HCT116 (cell line): ENCODE data around the gene CEACAM6. TPM values are rescaled to one million over a fixed set of nuclear protein-coding genes. Genes with fewer than 3 reads are reported as not detected.

ENCODE experiments used
- ATAC-seq: fragments of 200-7000 bp; cut with Tn5 transposase; 2 replicates; pipeline ENCODE4 v1.9.1; 2020; ENCODE audit warnings: mild to moderate bottlenecking, moderate library complexity
- BruUV-seq: library from RNA; stranded (reverse); fragments of 400-500 nt; replicated peaks from 2 replicates; lab custom pipeline; 2021; lab: Mats Ljungman, UMichigan
- CTCF ChIA-PET: fragments of 300-600 bp; sonication (Branson Sonifier 250); formaldehyde crosslinking; loops from one replicate; lab custom pipeline; 2021; ENCODE audit warnings: antibody characterized with exemption; lab: Charles Lee
- POLR2A ChIA-PET: fragments of 300-600, 350-600 bp; sonication (Branson Sonifier 250); formaldehyde crosslinking; loops from one replicate; lab custom pipeline; 2021; ENCODE audit warnings: antibody characterized with exemption; lab: Charles Lee
- RAD21 ChIA-PET, 2 experiments: fragments of 300-600 bp; sonication (Branson Sonifier 250); formaldehyde crosslinking; loops; one replicate each; lab custom pipeline; 2023; ENCODE audit warnings: low total read pairs in 2 of 2; ENCODE audit not compliant: uncharacterized antibody in 2 of 2, unreplicated experiment in 2 of 2, low non-redundant PET in 1 of 2; lab: Charles Lee
- DNase-seq: peaks from one replicate; pipeline ENCODE4 v3.0.0-alpha.2; 2010; ENCODE audit warnings: low read depth, low spot score
- H2AFZ ChIP-seq: fragments of 200-600 bp; shearing (Covaris generic), sonication (generic); 2 replicates; pipeline ENCODE4 v1.6.1; 2017; ENCODE audit warnings: low read depth, mixed run types, mixed read lengths, antibody characterized with exemption, low read length; ENCODE audit not compliant: poor library complexity, severe bottlenecking
- H3K27ac ChIP-seq: 2 replicates; pipeline ENCODE4 v1.5.1; 2012; ENCODE audit warnings: low read depth, low read length
- H3K27me3 ChIP-seq: fragments of 200-600 bp; sonication (generic); 2 replicates; pipeline ENCODE4 v1.6.1; 2016; ENCODE audit warnings: mixed run types, low read length, mixed read lengths; ENCODE audit not compliant: insufficient read depth
- H3K36me3 ChIP-seq, 2 experiments: fragments of 200-500 bp in 1 of 2; fragments of 200-600 bp in 1 of 2; sonication (Bioruptor generic) in 1 of 2; sonication (generic) in 1 of 2; 2 replicates each; pipeline versions ENCODE4 v1.5.1 to v1.6.1; 2014 to 2016; ENCODE audit warnings: low read length in 2 of 2, inconsistent platforms in 1 of 2, mixed read lengths in 1 of 2, mixed run types in 1 of 2; ENCODE audit not compliant: insufficient read depth in 2 of 2, control insufficient read depth in 1 of 2
- H3K4me1 ChIP-seq, 2 experiments: fragments of 200-600 bp in 1 of 2; sonication (generic) in 1 of 2; 2 replicates each; pipeline versions ENCODE4 v1.5.1 to v1.6.1; 2012 to 2017; ENCODE audit warnings: low read length in 2 of 2, inconsistent platforms in 1 of 2, mild to moderate bottlenecking in 1 of 2, mixed read lengths in 1 of 2, mixed run types in 1 of 2, moderate library complexity in 1 of 2; ENCODE audit not compliant: insufficient read depth in 2 of 2, control insufficient read depth in 1 of 2
- H3K4me2 ChIP-seq: fragments of 200-600 bp; sonication (generic); 2 replicates; pipeline ENCODE4 v1.6.1; 2017; ENCODE audit warnings: mixed run types, low read length, mixed read lengths
- H3K4me3 ChIP-seq, 2 experiments: fragments of 200-600 bp in 1 of 2; sonication (generic) in 1 of 2; replicated peaks in 1 of 2; 2 replicates each; pipeline ENCODE4 v1.5.1; 2011 to 2016; ENCODE audit warnings: low read length in 2 of 2, control low read depth in 1 of 2, low read depth in 1 of 2, mild to moderate bottlenecking in 1 of 2, mixed read lengths in 1 of 2, mixed run types in 1 of 2
- H3K79me2 ChIP-seq: fragments of 200-600 bp; sonication (generic); 2 replicates; pipeline ENCODE4 v1.6.1; 2017; ENCODE audit warnings: mild to moderate bottlenecking, mixed run types, low read length, moderate library complexity, mixed read lengths; ENCODE audit not compliant: insufficient read depth
- H3K9ac ChIP-seq: fragments of 200-600 bp; sonication (generic); 2 replicates; pipeline ENCODE4 v1.6.1; 2016; ENCODE audit warnings: low read length, mixed read lengths
- H3K9me2 ChIP-seq: fragments of 200-600 bp; sonication (generic), shearing (Covaris generic); 2 replicates; pipeline ENCODE4 v1.6.1; 2017; ENCODE audit warnings: mixed run types, mild to moderate bottlenecking, moderate library complexity; ENCODE audit not compliant: insufficient read depth
- H3K9me3 ChIP-seq, 2 experiments: fragments of 200-500 bp in 1 of 2; fragments of 200-600 bp in 1 of 2; sonication (Bioruptor generic) in 1 of 2; sonication (generic) in 1 of 2; 2 replicates each; pipeline ENCODE4 v1.6.1; 2014 to 2017; ENCODE audit warnings: low read length in 2 of 2, mixed read lengths in 2 of 2, inconsistent platforms in 1 of 2, low read depth in 1 of 2, mild to moderate bottlenecking in 1 of 2, mixed run types in 1 of 2, moderate library complexity in 1 of 2; ENCODE audit not compliant: control insufficient read depth in 1 of 2, insufficient read depth in 1 of 2
- H4K20me1 ChIP-seq: fragments of 200-600 bp; sonication (generic), shearing (Covaris generic); 2 replicates; pipeline ENCODE4 v1.6.1; 2017; ENCODE audit warnings: mixed run types, mild to moderate bottlenecking, moderate library complexity; ENCODE audit not compliant: insufficient read depth
- CBX3 ChIP-seq: IDR thresholded peaks from 2 replicates; pipeline ENCODE4 v1.6.1; 2012; ENCODE audit warnings: low read depth
- CEBPB ChIP-seq: IDR thresholded peaks from 2 replicates; pipeline ENCODE4 v1.6.1; 2012; ENCODE audit warnings: low read depth
- EGR1 ChIP-seq: IDR thresholded peaks from 2 replicates; pipeline ENCODE4 v1.6.1; 2012; ENCODE audit warnings: low read depth
- ELF1 ChIP-seq: IDR thresholded peaks from 2 replicates; pipeline ENCODE4 v1.6.1; 2012; ENCODE audit warnings: low read depth, borderline replicate concordance
- EZH2 ChIP-seq: fragments of 200-600 bp; sonication (generic); IDR thresholded peaks from 2 replicates; pipeline ENCODE4 v1.6.1; 2017; ENCODE audit warnings: antibody characterized with exemption, mixed run types
- EZH2phosphoT487 ChIP-seq: fragments of 200-600 bp; IDR thresholded peaks from 2 replicates; pipeline ENCODE4 v1.6.1; 2018; ENCODE audit warnings: antibody characterized with exemption, borderline replicate concordance
- FOSL1 ChIP-seq: IDR thresholded peaks from 2 replicates; pipeline ENCODE4 v1.6.1; 2012; ENCODE audit warnings: low read depth
- JUND ChIP-seq: IDR thresholded peaks from 2 replicates; pipeline ENCODE4 v1.6.1; 2012
- POLR2A ChIP-seq: IDR thresholded peaks from 2 replicates; pipeline ENCODE4 v1.7.0; 2011; ENCODE audit warnings: borderline replicate concordance; ENCODE audit not compliant: insufficient read depth, insufficient read length; ENCODE audit errors: extremely low read depth
- POLR2AphosphoS5 ChIP-seq: IDR thresholded peaks from 2 replicates; pipeline ENCODE4 v1.6.1; 2011; ENCODE audit warnings: mild to moderate bottlenecking, low read depth, low read length, moderate library complexity
- SP1 ChIP-seq: IDR thresholded peaks from 2 replicates; pipeline ENCODE4 v1.6.1; 2012; ENCODE audit warnings: low read depth
- YY1 ChIP-seq: IDR thresholded peaks from 2 replicates; pipeline ENCODE4 v1.6.1; 2011; ENCODE audit warnings: low read length, low read depth, moderate library complexity, mild to moderate bottlenecking; ENCODE audit not compliant: insufficient replicate concordance; ENCODE audit errors: extremely low read depth
- intact Hi-C: fragments of 100-400 bp; cut with micrococcal nuclease; formaldehyde crosslinking; loops from 2 replicates; pipeline ENCODE4 v1.10.0; 2022
- total RNA-seq: library from RNA; stranded (reverse); gene quantifications from one replicate; pipeline ENCODE4 v1.2.1, GENCODE V29; 2021; ENCODE audit not compliant: unreplicated experiment
- TF ChIP-seq, protein P1 (sequence below), 3 experiments: fragments of 200-600 bp in 1 of 3; sonication (generic) in 1 of 3; IDR thresholded peaks in 2 of 3; conservative IDR thresholded peaks in 1 of 3; 2 replicates each; pipeline ENCODE4 v1.5.1; 2012 to 2017; ENCODE audit warnings: low read depth in 2 of 3, low read length in 2 of 3, antibody characterized with exemption in 1 of 3, borderline replicate concordance in 1 of 3, control low read depth in 1 of 3, mild to moderate bottlenecking in 1 of 3, mixed read lengths in 1 of 3, mixed run types in 1 of 3, moderate library complexity in 1 of 3; ENCODE audit not compliant: insufficient read depth in 1 of 3
- TF ChIP-seq, protein P2 (sequence below): IDR thresholded peaks from 2 replicates; pipeline ENCODE4 v1.6.1; 2012
- TF ChIP-seq, protein P3 (sequence below): IDR thresholded peaks from 2 replicates; pipeline ENCODE4 v1.6.1; 2012

Gene CEACAM6
- total RNA-seq, 1 experiment from 2014 or later: 0.59 TPM

DNA sequence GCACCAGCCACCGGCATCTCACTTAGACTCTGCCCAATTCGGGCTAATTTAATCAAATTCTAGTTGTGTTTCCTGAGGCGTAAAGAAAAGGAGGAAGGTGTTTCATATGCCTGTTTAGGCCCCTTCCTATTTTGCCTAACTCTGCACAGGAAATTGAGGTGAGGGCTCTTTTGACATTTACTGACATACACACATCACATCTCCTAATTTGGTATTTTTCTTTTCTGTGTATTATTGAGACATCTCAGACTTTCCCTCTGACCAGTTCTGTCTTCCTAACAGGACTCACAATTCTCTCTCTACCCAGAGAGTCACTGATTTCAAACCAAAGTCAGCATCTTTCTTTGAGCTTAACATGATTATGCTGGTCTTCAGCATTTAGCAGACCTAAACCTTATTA, 49.0 kb downstream of the CEACAM6 start:
- no TSS peak for BruUV-seq
- ChIA-PET POLR2A (no interaction called here), CTCF (interaction anchor here (1.9 to 4.9 kb wide), 2 partner anchors 10 to 12 kb away, joined by 5 to 24 read pairs; no protein-coding TSS in a partner anchor), RAD21 (no interaction called here)
- no peak overlapping the region for H3K27ac ChIP-seq
- no peak overlapping the region for H3K4me2 ChIP-seq
- no peak for TF ChIP-seq CEBPB
- no peak for TF ChIP-seq YY1
- TF ChIP-seq FOSL1: no peak
- no peak for TF ChIP-seq JUND
- TF ChIP-seq, protein P1, sequence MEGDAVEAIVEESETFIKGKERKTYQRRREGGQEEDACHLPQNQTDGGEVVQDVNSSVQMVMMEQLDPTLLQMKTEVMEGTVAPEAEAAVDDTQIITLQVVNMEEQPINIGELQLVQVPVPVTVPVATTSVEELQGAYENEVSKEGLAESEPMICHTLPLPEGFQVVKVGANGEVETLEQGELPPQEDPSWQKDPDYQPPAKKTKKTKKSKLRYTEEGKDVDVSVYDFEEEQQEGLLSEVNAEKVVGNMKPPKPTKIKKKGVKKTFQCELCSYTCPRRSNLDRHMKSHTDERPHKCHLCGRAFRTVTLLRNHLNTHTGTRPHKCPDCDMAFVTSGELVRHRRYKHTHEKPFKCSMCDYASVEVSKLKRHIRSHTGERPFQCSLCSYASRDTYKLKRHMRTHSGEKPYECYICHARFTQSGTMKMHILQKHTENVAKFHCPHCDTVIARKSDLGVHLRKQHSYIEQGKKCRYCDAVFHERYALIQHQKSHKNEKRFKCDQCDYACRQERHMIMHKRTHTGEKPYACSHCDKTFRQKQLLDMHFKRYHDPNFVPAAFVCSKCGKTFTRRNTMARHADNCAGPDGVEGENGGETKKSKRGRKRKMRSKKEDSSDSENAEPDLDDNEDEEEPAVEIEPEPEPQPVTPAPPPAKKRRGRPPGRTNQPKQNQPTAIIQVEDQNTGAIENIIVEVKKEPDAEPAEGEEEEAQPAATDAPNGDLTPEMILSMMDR (IDR thresholded peaks at IDR 0.05 in 2 of 3, conservative IDR thresholded peaks at IDR 0.05 in 1 of 3; ENCODE audit: borderline replicate concordance in 1 of 3, insufficient read depth in 1 of 3, low read depth in 2 of 3, low read length in 2 of 3): no peak
- TF ChIP-seq, protein P2, sequence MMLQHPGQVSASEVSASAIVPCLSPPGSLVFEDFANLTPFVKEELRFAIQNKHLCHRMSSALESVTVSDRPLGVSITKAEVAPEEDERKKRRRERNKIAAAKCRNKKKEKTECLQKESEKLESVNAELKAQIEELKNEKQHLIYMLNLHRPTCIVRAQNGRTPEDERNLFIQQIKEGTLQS: no peak
- TF ChIP-seq SP1: no peak
- TF ChIP-seq EZH2: no peak
- TF ChIP-seq CBX3: no peak
- TF ChIP-seq POLR2A: no peak
- TF ChIP-seq ELF1: no peak
- no peak for TF ChIP-seq EGR1
- TF ChIP-seq POLR2AphosphoS5: no peak
- TF ChIP-seq EZH2phosphoT487: no peak
- TF ChIP-seq, protein P3, sequence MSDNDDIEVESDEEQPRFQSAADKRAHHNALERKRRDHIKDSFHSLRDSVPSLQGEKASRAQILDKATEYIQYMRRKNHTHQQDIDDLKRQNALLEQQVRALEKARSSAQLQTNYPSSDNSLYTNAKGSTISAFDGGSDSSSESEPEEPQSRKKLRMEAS: no peak
- H3K36me3 ChIP-seq: no peaks in the 10 kb centered on the region
- ATAC-seq (no peak), DNase-seq (no peak)
- intact Hi-C loops: no loop called here
- H4K20me1 ChIP-seq: no peaks in the 10 kb centered on the region
- H3K9me3 ChIP-seq: no peaks in the 10 kb centered on the region
- H3K27me3 ChIP-seq: peaks cover 5% of the 10 kb centered on the region
- H3K4me1 ChIP-seq: no peaks in the 10 kb centered on the region
- no peaks in the 10 kb centered on the region for H3K79me2 ChIP-seq
- no peak overlapping the region for H3K9ac ChIP-seq
- H2AFZ ChIP-seq: no peak overlapping the region
- no peaks in the 10 kb centered on the region for H3K9me2 ChIP-seq
- no peak overlapping the region for H3K4me3 ChIP-seq
